ENCODE results near the gene ZC2HC1C. TPM values are rescaled to one million over a fixed set of nuclear protein-coding genes. Genes with fewer than 3 reads are reported as not detected.

The ZC2HC1C gene
- total RNA-seq, 8 experiments from 2014 or later, result 1.6 to 9.3 (median 3.2) TPM

GRCh38 chr14:75084513-75084912 lies 15.1 kb downstream of the ZC2HC1C start:
- WGBS, 10 experiments, result 40 to 100% (median 91%) methylated on average over 1 to 5 of the region's 5 CpGs; no CpG with 5 or more reads in 2 of the 10 experiments
- no peak for ATAC-seq (replicated peaks in 6 of 8)
- H3K4me3 ChIP-seq, result no peak overlapping the region
- H3K27ac ChIP-seq, result no peak overlapping the region
- no peaks in the 10 kb centered on the region for H3K4me1 ChIP-seq (replicated peaks in 1 of 2)
- in situ Hi-C loops (cut with MboI; ENCODE audit: low pct_unique_long_range_greater_than_20kb in 2 of 9, low sequenced_read_pairs in 9 of 9, unreplicated experiment in 9 of 9), result loop anchor here in 4 of 9 experiments (25.0 kb wide), 2 partner anchors 147 to 172 kb away; partner anchors contain the start of gene RPS6KL1 (in 3 of the 4)

- ATAC-seq (replicated peaks in 6 of 8), result no peak
- 60 to 100% (median 78%) methylated on average over 1 to 2 of the region's 2 CpGs; no CpG with 5 or more reads in 2 of the 10 experiments for WGBS, 10 experiments
- no peak overlapping the region for H3K4me3 ChIP-seq
- no peak overlapping the region for H3K27ac ChIP-seq
- H3K4me1 ChIP-seq (replicated peaks in 1 of 2), result no peaks in the 10 kb centered on the region
- in situ Hi-C loops (cut with MboI; ENCODE audit: low pct_unique_long_range_greater_than_20kb in 2 of 9, low sequenced_read_pairs in 9 of 9, unreplicated experiment in 9 of 9), result loop anchor here in 4 of 9 experiments (25.0 kb wide), 2 partner anchors 151 to 176 kb away; partner anchors contain the start of gene RPS6KL1 (in 3 of the 4)
Observed at GRCh38 chr14:75088153-75088552, 18.7 kb downstream of the ZC2HC1C start.

- peak; percentile 56 to 90 (median 81) for ATAC-seq (replicated peaks in 6 of 8)
- no peak overlapping the region for H3K4me3 ChIP-seq
- no peaks in the 10 kb centered on the region for H3K4me1 ChIP-seq (replicated peaks in 1 of 2)
- WGBS, 10 experiments, result 38 to 83% (median 64%) methylated on average over 1 to 5 of the region's 7 CpGs; no CpG with 5 or more reads in 2 of the 10 experiments
- in situ Hi-C loops (cut with MboI; ENCODE audit: low pct_unique_long_range_greater_than_20kb in 2 of 9, low sequenced_read_pairs in 9 of 9, unreplicated experiment in 9 of 9), result loop anchor here in 4 of 9 experiments (25.0 kb wide), 2 partner anchors 151 to 176 kb away; partner anchors contain the start of gene RPS6KL1 (in 3 of the 4)
- no peak overlapping the region for H3K27ac ChIP-seq
Observed at GRCh38 chr14:75088566-75089373, 19.3 kb downstream of the ZC2HC1C start.

GRCh38 chr14:75090353-75090752 lies 20.9 kb downstream of the ZC2HC1C start:
- H3K4me3 ChIP-seq, result no peak overlapping the region
- H3K27ac ChIP-seq, result no peak overlapping the region
- in situ Hi-C loops (cut with MboI; ENCODE audit: low pct_unique_long_range_greater_than_20kb in 2 of 9, low sequenced_read_pairs in 9 of 9, unreplicated experiment in 9 of 9), result loop anchor here in 4 of 9 experiments (25.0 kb wide), 2 partner anchors 153 to 178 kb away; partner anchors contain the start of gene RPS6KL1 (in 3 of the 4)
- no peaks in the 10 kb centered on the region for H3K4me1 ChIP-seq (replicated peaks in 1 of 2)
- WGBS, 10 experiments, result 70 to 100% (median 88%) methylated on average over 1 to 3 of the region's 3 CpGs; no CpG with 5 or more reads in 1 of the 10 experiments
- ATAC-seq (replicated peaks in 6 of 8), result no peak

- Histone ChIP-seq H3K27ac (no peak overlapping the region), H3K4me1 (replicated peaks in 1 of 2) (no peaks in the 10 kb centered on the region), H3K4me3 (no peak overlapping the region)
- WGBS, 10 experiments, result 80 to 100% (median 92%) methylated on average over 1 to 5 of the region's 8 CpGs; no CpG with 5 or more reads in 3 of the 10 experiments
- in situ Hi-C loops (cut with MboI; ENCODE audit: low pct_unique_long_range_greater_than_20kb in 2 of 9, low sequenced_read_pairs in 9 of 9, unreplicated experiment in 9 of 9), result loop anchor here in 4 of 9 experiments (25.0 kb wide), 2 partner anchors 154 to 179 kb away; partner anchors contain the start of gene RPS6KL1 (in 3 of the 4)
- no peak for ATAC-seq (replicated peaks in 6 of 8)
Observed at GRCh38 chr14:75091251-75091650, 21.8 kb downstream of the ZC2HC1C start.

GRCh38 chr14:75092698-75093097 lies 23.3 kb downstream of the ZC2HC1C start:
- no peak for ATAC-seq (replicated peaks in 6 of 8)
- 69 to 100% (median 88%) methylated on average over 1 to 2 of the region's 2 CpGs; no CpG with 5 or more reads in 1 of the 10 experiments for WGBS, 10 experiments
- no peaks in the 10 kb centered on the region for H3K4me1 ChIP-seq (replicated peaks in 1 of 2)
- in situ Hi-C loops (cut with MboI; ENCODE audit: low pct_unique_long_range_greater_than_20kb in 2 of 9, low sequenced_read_pairs in 9 of 9, unreplicated experiment in 9 of 9), result loop anchor here in 4 of 9 experiments (25.0 kb wide), 2 partner anchors 155 to 180 kb away; partner anchors contain the start of gene RPS6KL1 (in 3 of the 4)
- no peak overlapping the region for H3K27ac ChIP-seq
- no peak overlapping the region for H3K4me3 ChIP-seq

GRCh38 chr14:75094896-75095295 lies 25.5 kb downstream of the ZC2HC1C start:
- no peak overlapping the region for H3K4me3 ChIP-seq
- in situ Hi-C loops (cut with MboI; ENCODE audit: low pct_unique_long_range_greater_than_20kb in 2 of 9, low sequenced_read_pairs in 9 of 9, unreplicated experiment in 9 of 9), result loop anchor here in 4 of 9 experiments (25.0 kb wide), 2 partner anchors 158 to 183 kb away; partner anchors contain the start of gene RPS6KL1 (in 3 of the 4)
- WGBS, 10 experiments, result 25 to 100% (median 95%) methylated on average over 1 to 3 of the region's 3 CpGs; no CpG with 5 or more reads in 1 of the 10 experiments
- no peaks in the 10 kb centered on the region for H3K4me1 ChIP-seq (replicated peaks in 1 of 2)
- ATAC-seq (replicated peaks in 6 of 8), result no peak
- H3K27ac ChIP-seq, result no peak overlapping the region

- H3K4me3 ChIP-seq, result no peak overlapping the region
- ATAC-seq (replicated peaks in 6 of 8), result no peak
- WGBS, 10 experiments, result 82 to 100% (median 100%) methylated on average over 1 to 3 of the region's 4 CpGs; no CpG with 5 or more reads in 3 of the 10 experiments
- H3K4me1 ChIP-seq (replicated peaks in 1 of 2), result no peaks in the 10 kb centered on the region
- in situ Hi-C loops (cut with MboI; ENCODE audit: low pct_unique_long_range_greater_than_20kb in 2 of 9, low sequenced_read_pairs in 9 of 9, unreplicated experiment in 9 of 9), result loop anchor here in 4 of 9 experiments (25.0 kb wide), 2 partner anchors 158 to 183 kb away; partner anchors contain the start of gene RPS6KL1 (in 3 of the 4)
- no peak overlapping the region for H3K27ac ChIP-seq
Observed at GRCh38 chr14:75095690-75096089, 26.2 kb downstream of the ZC2HC1C start.

GRCh38 chr14:75096959-75097358 lies 27.5 kb downstream of the ZC2HC1C start:
- Histone ChIP-seq H3K4me3 (no peak overlapping the region), H3K4me1 (replicated peaks in 1 of 2) (no peaks in the 10 kb centered on the region), H3K27ac (no peak overlapping the region)
- ATAC-seq (replicated peaks in 6 of 8), result no peak
- 60 to 100% (median 90%) methylated on average over 1 to 5 of the region's 6 CpGs; no CpG with 5 or more reads in 4 of the 10 experiments for WGBS, 10 experiments
- in situ Hi-C loops (cut with MboI; ENCODE audit: low pct_unique_long_range_greater_than_20kb in 2 of 9, low sequenced_read_pairs in 9 of 9, unreplicated experiment in 9 of 9), result loop anchor here in 4 of 9 experiments (25.0 kb wide), 2 partner anchors 160 to 185 kb away; partner anchors contain the start of gene RPS6KL1 (in 3 of the 4)

- in situ Hi-C loops (cut with MboI; ENCODE audit: low pct_unique_long_range_greater_than_20kb in 2 of 9, low sequenced_read_pairs in 9 of 9, unreplicated experiment in 9 of 9), result loop anchor here in 4 of 9 experiments (25.0 kb wide), 2 partner anchors 161 to 186 kb away; partner anchors contain the start of gene RPS6KL1 (in 3 of the 4)
- no peak for ATAC-seq (replicated peaks in 6 of 8)
- H3K27ac ChIP-seq, result no peak overlapping the region
- H3K4me3 ChIP-seq, result no peak overlapping the region
- H3K4me1 ChIP-seq (replicated peaks in 1 of 2), result no peaks in the 10 kb centered on the region
Observed at GRCh38 chr14:75098212-75098611, 28.8 kb downstream of the ZC2HC1C start.

GRCh38 chr14:75098682-75099081 lies 29.2 kb downstream of the ZC2HC1C start:
- H3K4me3 ChIP-seq, result no peak overlapping the region
- ATAC-seq (replicated peaks in 6 of 8), result no peak
- no peak overlapping the region for H3K27ac ChIP-seq
- no peaks in the 10 kb centered on the region for H3K4me1 ChIP-seq (replicated peaks in 1 of 2)
- in situ Hi-C loops (cut with MboI; ENCODE audit: low pct_unique_long_range_greater_than_20kb in 2 of 9, low sequenced_read_pairs in 9 of 9, unreplicated experiment in 9 of 9), result loop anchor here in 4 of 9 experiments (25.0 kb wide), 2 partner anchors 161 to 186 kb away; partner anchors contain the start of gene RPS6KL1 (in 3 of the 4)
- WGBS, 10 experiments, result 67 to 100% (median 86%) methylated on average over 1 of the region's 1 CpG; no CpG with 5 or more reads in 4 of the 10 experiments

- WGBS, 10 experiments, result 79 to 100% (median 94%) methylated on average over 1 to 4 of the region's 4 CpGs
- H3K4me3 ChIP-seq, result no peak overlapping the region
- ATAC-seq (replicated peaks in 6 of 8), result no peak
- in situ Hi-C loops (cut with MboI; ENCODE audit: low pct_unique_long_range_greater_than_20kb in 2 of 9, low sequenced_read_pairs in 9 of 9, unreplicated experiment in 9 of 9), result loop anchor here in 1 of 9 experiments (25.0 kb wide), 1 partner anchor 214 kb away; the partner anchor contains the start of genes DLST and PROX2
- no peaks in the 10 kb centered on the region for H3K4me1 ChIP-seq (replicated peaks in 1 of 2)
- H3K27ac ChIP-seq, result no peak overlapping the region
Observed at GRCh38 chr14:75101491-75101890, 32.0 kb downstream of the ZC2HC1C start.

All from motor neuron (in vitro differentiated cells).